ENCODE measurements around the gene KIF3B. TPM values are rescaled to one million over a fixed set of nuclear protein-coding genes. Genes with fewer than 3 reads are reported as not detected.

The KIF3B gene
- total and polyA plus RNA-seq, 2 of the 13 experiments (the other 11 are each of a cell fraction or from before 2014, with no cell fraction given) = 23.6 to 28.8 TPM

GRCh38 chr20:32241807-32242206, 35.6 kb upstream of the KIF3B start (continued):
- TF ChIP-seq ZNF407 (CRISPR knock-in tag; IDR thresholded peaks at IDR 0.05; ENCODE audit: not compliant biosample characterization) = peak; percentile 24
- no peak for TF ChIP-seq RARA (CRISPR knock-in tag; IDR thresholded peaks at IDR 0.05)

DNA sequence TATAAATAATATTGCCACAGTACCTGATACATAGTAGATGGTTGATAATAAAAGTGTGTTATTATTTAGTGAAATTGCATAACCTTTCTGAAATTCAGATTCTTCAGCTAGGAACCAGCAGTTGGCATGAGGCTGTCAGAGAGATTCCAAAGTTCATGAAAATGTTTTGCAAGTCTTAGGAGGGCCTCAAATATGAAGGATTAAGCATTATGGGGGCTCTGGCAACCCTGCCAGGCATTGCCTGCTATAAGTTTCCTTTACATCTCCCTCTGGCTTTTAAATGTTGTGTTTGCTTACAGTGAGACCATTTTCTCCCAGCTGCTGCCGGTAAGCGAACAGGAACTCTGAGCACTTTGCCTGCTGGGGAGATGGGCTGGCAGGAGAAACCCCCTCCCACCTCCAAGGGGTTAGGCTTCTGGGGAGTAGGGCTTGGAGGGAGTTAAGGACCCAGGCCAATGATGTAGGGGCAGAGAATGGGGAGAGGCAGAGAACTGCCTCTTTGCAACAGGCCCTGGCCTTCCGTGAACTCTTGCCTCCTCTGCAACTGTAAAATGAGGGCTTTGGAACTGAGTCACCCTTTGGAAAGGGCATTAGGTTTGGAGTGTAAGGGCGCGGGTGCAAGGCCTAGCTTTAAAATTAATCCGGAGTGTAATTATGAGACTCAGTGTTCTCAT, 33.2 kb upstream of the KIF3B start:
- intact Hi-C loops (cut with micrococcal nuclease; ENCODE audit: unreplicated experiment) (loop anchor here (5.0 kb wide), 1 partner anchor 43 kb away; no protein-coding TSS in a partner anchor), in situ Hi-C loops (cut with HindIII; ENCODE audit: extremely low pct_ligation_motif_present, low pct_unique_long_range_greater_than_20kb) (no loop called here)
- H3K4me1 ChIP-seq (ENCODE audit: insufficient read depth, low read length) = peaks cover 54% of the 10 kb centered on the region
- peak overlapping the region; percentile 84 for H3K4me2 ChIP-seq (ENCODE audit: low read depth, low read length)
- no peaks in the 10 kb centered on the region for H3K36me3 ChIP-seq (replicated peaks in 1 of 2; ENCODE audit: control insufficient read depth in 1 of 2, insufficient read depth in 2 of 2, low read length in 2 of 2)
- no peaks in the 10 kb centered on the region for H3K79me2 ChIP-seq (ENCODE audit: insufficient read depth, low read length)
- H3K27ac ChIP-seq (ENCODE audit: extremely low read length, insufficient read depth, low read length) = peak overlapping the region; percentile 0
- H3K4me3 ChIP-seq (replicated peaks in 1 of 3; ENCODE audit: insufficient read depth in 1 of 3, low read depth in 2 of 3, low read length in 3 of 3) = peak overlapping the region; percentile 21 to 64 (median 41)
- ATAC-seq (peak; percentile 58), FAIRE-seq (no peak), DNase-seq (ENCODE audit: low spot score) (peak; percentile 56)
- 9% methylated on average over 6 of the region's 6 CpGs for WGBS (ENCODE audit: low lambda C conversion rate)
- H3K9ac ChIP-seq (ENCODE audit: insufficient read depth, low read depth, low read length) = peak overlapping the region; percentile 56
- no TSS peak for BruUV-seq (replicated peaks)
- no peaks in the 10 kb centered on the region for H3K9me3 ChIP-seq (ENCODE audit: low read length)
- CTCF ChIA-PET (ENCODE audit: low intra/inter-chr PET ratio, low total read pairs) = no interaction called here
- peak overlapping the region; percentile 85 for H2AFZ ChIP-seq (ENCODE audit: low read length)
- POLR2A ChIA-PET = interaction anchor here (0.7 to 1.7 kb wide), 6 partner anchors 8 to 82 kb away, joined by 3 to 10 read pairs (median 5); no protein-coding TSS in a partner anchor
- H3K27me3 ChIP-seq (ENCODE audit: control insufficient read depth in 1 of 2, insufficient read depth in 2 of 2, low read length in 2 of 2) = no peaks in the 10 kb centered on the region
- no peaks in the 10 kb centered on the region for H4K20me1 ChIP-seq (ENCODE audit: insufficient read depth, low read length)
- TF ChIP-seq ZNF891 (CRISPR knock-in tag; IDR thresholded peaks at IDR 0.05) (0 out of 2 replicates have a peak, but pooled peaks have one; percentile 32), HIC2 (CRISPR knock-in tag; IDR thresholded peaks at IDR 0.05; ENCODE audit: low read depth) (no peak; the same call in 1 of the 2 replicates), ADNP (CRISPR knock-in tag; IDR thresholded peaks at IDR 0.05) (no peak), ZNF562 (CRISPR knock-in tag; IDR thresholded peaks at IDR 0.05; ENCODE audit: borderline replicate concordance) (no peak), FIP1L1 (IDR thresholded peaks at IDR 0.05; ENCODE audit: borderline replicate concordance, insufficient read depth, low read depth, low read length) (no peak)
- TF ChIP-seq, protein P1, sequence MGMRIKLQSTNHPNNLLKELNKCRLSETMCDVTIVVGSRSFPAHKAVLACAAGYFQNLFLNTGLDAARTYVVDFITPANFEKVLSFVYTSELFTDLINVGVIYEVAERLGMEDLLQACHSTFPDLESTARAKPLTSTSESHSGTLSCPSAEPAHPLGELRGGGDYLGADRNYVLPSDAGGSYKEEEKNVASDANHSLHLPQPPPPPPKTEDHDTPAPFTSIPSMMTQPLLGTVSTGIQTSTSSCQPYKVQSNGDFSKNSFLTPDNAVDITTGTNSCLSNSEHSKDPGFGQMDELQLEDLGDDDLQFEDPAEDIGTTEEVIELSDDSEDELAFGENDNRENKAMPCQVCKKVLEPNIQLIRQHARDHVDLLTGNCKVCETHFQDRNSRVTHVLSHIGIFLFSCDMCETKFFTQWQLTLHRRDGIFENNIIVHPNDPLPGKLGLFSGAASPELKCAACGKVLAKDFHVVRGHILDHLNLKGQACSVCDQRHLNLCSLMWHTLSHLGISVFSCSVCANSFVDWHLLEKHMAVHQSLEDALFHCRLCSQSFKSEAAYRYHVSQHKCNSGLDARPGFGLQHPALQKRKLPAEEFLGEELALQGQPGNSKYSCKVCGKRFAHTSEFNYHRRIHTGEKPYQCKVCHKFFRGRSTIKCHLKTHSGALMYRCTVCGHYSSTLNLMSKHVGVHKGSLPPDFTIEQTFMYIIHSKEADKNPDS (CRISPR knock-in tag; IDR thresholded peaks at IDR 0.05) = no peak
